Fibroblast of pulmonary artery (primary cell): Measurements from ENCODE around the gene TSPYL1.

Experiments
- DNase-seq: peaks from one replicate; pipeline ENCODE4 v3.0.0-alpha.2; 2010; ENCODE audit warnings: low read depth
- H3K4me3 ChIP-seq: replicated peaks from 2 replicates; pipeline ENCODE4 v1.5.1; 2011; ENCODE audit warnings: low read depth, mild to moderate bottlenecking, control low read depth, low read length, moderate library complexity
- CTCF ChIP-seq: IDR thresholded peaks from 2 replicates; pipeline ENCODE4 v1.5.1; 2011; ENCODE audit warnings: mild to moderate bottlenecking, control low read depth, low read length, inconsistent platforms; ENCODE audit errors: missing control alignments

Gene TSPYL1

DNA sequence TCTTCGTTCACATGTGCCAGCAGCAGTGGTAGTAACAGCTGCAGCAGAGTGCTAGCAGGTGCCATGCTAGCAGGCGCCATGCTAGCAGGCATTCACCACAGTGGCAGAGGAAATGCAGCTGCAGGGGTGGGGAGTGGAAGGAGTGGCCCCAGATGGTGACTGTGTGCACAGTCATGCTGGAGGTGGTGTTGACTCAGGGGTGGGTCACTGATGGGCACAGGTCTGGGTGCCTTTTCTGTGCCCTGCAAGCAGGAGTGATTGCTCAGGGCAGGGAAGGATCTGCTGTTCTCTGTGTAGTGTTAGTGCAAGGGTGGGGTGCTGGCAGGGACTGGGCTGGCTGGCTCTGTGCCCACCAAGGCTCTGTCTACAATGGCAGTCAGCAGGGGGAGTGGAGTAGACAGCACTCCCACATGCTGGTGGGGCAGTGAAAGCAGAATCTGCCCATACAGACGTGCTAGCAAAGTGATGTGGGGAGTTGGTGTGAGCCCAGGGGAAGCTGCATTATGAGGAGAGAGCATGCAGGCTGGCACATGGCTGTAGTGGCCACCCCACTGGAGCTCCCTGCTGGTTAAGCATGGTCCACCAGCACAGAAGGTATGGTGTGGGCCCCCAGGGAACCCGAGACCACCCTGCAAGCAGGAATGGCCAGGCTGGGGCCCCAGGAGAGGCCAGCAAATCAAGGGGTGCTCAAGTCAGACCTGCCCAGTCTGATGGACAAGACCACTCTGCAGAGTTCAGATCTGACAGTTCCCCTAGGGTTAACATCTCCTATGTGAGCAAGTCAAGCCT, 14.5 kb downstream of the TSPYL1 start:
- DNase-seq, result no peak

GRCh38 chr6:116263353-116263752, 16.4 kb downstream of the TSPYL1 start:
- no peak for DNase-seq
- no peak for TF ChIP-seq CTCF
- no peak overlapping the region for H3K4me3 ChIP-seq

More for the DNA sequence above, 14.5 kb downstream of the TSPYL1 start:
- no peak for TF ChIP-seq CTCF
- no peak overlapping the region for H3K4me3 ChIP-seq

- DNase-seq, result no peak
- no peak for TF ChIP-seq CTCF
- H3K4me3 ChIP-seq, result no peak overlapping the region
Observed at GRCh38 chr6:116258520-116258919, 21.2 kb downstream of the TSPYL1 start.

GRCh38 chr6:116256694-116257093, 23.0 kb downstream of the TSPYL1 start:
- H3K4me3 ChIP-seq, result no peak overlapping the region
- no peak for TF ChIP-seq CTCF
- DNase-seq, result no peak

DNA sequence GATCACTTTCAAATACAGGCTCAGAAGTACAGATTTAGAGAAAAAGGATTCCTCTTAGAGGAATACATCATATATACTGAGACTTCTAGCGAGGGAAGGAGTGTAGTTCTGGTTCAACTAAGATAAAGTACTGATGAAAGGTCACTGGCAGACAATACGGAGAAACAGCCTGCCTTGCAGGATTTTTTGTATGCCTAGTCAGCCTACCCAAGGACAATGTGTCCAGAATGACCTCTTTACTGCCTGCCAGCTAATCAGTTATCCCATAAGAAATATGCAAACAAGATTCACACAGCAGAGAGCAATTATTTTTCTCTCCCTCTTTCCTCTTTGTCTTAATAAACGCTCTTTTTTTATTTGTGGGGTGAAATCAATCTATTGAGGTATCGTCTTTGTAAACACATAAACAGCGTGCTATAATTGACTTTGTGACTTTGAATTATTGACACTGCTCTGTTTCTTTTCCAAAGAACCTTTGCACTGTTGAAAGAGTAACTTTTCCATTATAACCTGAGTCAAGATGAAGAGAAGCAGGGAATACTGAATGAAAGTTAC, 24.4 kb downstream of the TSPYL1 start:
- TF ChIP-seq CTCF, result no peak
- DNase-seq, result no peak
- peak overlapping the region; percentile 97 for H3K4me3 ChIP-seq

DNA sequence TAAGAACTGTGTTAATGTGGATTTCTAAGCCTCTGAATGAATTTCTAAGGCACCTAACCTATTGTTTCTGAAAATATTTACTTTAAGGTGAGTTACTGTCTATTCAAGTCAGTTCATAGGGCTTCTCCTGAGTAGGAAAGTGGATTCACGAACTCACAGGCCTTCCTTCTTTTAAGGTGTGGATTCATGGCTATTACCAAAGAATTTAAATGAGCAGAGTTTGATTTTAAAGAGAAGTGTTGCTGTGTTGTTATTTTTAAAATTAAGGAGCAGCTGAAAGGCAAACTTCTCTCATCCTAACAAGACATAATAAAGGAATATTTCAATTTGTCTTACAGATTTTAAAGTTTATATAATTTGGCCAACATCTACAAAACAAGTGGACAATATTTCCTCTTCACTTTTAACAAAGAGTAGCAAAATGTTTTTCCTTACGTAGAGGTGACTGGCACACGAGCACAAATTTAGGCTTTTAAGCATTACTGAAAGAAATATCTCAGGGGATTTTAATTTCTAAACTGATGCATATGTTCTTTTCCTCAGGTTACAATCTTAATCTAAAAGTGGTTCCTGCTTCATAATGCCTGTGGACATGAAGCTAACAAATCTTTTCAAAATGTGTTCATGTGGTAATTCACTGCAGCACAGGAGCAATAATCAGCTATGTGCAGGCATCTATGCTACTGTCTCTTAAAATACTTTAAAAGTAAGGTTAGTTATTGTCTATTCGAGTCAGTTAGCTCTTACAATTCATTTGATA, 25.3 kb downstream of the TSPYL1 start:
- no peak for DNase-seq
- no peak for TF ChIP-seq CTCF

More for the DNA sequence above, 25.3 kb downstream of the TSPYL1 start:
- H3K4me3 ChIP-seq, result peak overlapping the region; percentile 97
